C4-2B (cell line): ENCODE results near the gene MYH13.

Experiments used
- H3K27ac ChIP-seq: fragments of 450-650 bp; 2 replicates; pipeline ENCODE4 v1.5.1; 2017
- ZFX ChIP-seq: fragments of 450-650 bp; IDR thresholded peaks from 2 replicates; pipeline ENCODE4 v1.6.1; 2017
- TF ChIP-seq, protein P1 (sequence below): fragments of 450-650 bp; conservative IDR thresholded peaks from 2 replicates; pipeline ENCODE4 v1.5.1; 2017; ENCODE audit warnings: mild to moderate bottlenecking

Gene MYH13

DNA sequence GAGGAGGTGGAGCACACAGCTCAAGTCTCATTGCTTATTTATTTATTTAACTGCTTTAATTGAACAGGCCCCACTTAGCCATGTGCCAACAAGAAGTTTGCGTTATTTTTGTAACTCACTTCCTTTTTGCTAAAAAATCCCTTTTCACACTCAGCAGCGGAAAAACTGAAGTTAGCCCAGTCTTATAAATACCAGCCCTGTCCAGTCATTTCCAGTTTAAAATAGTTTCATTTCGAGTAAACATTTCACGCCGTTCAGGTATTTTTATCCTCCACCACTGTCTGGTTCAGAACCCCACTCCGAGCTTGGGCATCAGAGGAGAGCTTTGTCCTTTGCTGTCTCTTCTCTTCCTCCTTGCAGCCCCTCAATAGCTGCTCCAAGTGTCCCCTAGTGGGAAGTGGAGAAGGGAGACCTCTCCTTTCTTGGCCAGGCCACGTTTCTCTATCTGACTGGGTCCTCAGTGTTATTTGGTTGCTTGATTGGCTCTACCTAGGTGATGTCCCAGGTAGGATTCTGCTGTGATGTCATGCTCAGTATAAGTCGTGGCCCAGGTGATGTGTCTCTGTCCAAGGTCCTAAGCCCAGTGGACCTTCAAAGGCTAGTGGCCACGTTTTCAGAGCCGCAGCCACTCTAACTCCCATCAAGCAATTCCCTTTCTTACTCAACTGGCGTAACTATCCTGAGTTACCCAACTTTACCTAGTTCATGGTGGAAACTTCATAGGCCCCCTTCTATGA, 121.4 kb downstream of the MYH13 start:
- TF ChIP-seq ZFX = no peak
- TF ChIP-seq, protein P1, sequence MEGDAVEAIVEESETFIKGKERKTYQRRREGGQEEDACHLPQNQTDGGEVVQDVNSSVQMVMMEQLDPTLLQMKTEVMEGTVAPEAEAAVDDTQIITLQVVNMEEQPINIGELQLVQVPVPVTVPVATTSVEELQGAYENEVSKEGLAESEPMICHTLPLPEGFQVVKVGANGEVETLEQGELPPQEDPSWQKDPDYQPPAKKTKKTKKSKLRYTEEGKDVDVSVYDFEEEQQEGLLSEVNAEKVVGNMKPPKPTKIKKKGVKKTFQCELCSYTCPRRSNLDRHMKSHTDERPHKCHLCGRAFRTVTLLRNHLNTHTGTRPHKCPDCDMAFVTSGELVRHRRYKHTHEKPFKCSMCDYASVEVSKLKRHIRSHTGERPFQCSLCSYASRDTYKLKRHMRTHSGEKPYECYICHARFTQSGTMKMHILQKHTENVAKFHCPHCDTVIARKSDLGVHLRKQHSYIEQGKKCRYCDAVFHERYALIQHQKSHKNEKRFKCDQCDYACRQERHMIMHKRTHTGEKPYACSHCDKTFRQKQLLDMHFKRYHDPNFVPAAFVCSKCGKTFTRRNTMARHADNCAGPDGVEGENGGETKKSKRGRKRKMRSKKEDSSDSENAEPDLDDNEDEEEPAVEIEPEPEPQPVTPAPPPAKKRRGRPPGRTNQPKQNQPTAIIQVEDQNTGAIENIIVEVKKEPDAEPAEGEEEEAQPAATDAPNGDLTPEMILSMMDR = no peak
- H3K27ac ChIP-seq = no peak overlapping the region
